OCI-LY1 (cell line): ENCODE results near the gene SMIM14.

Experiments used
- H2AFZ ChIP-seq: fragments of 200-600 bp; sonication (generic), shearing (Covaris generic); 2 replicates; pipeline ENCODE4 v1.6.0; 2014; ENCODE audit warnings: antibody characterized with exemption, mild to moderate bottlenecking, low read length
- H3F3A ChIP-seq: fragments of 200-600 bp; sonication (generic), shearing (Covaris generic); 2 replicates; pipeline ENCODE4 v1.6.0; 2014; ENCODE audit warnings: mild to moderate bottlenecking, antibody characterized with exemption, low read length, moderate library complexity; ENCODE audit not compliant: insufficient read depth
- H3K27ac ChIP-seq: fragments of 200-600 bp; sonication (generic); 2 replicates; pipeline ENCODE4 v1.5.1; 2014; ENCODE audit warnings: low read length, mixed run types, mild to moderate bottlenecking, low read depth; ENCODE audit not compliant: poor library complexity, severe bottlenecking
- H3K27me3 ChIP-seq: fragments of 200-600 bp; sonication (generic); 2 replicates; pipeline ENCODE4 v1.6.0; 2014; ENCODE audit warnings: antibody characterized with exemption, mild to moderate bottlenecking, low read length, moderate library complexity; ENCODE audit not compliant: insufficient read depth
- H3K36me3 ChIP-seq: fragments of 200-600 bp; sonication (generic); 2 replicates; pipeline ENCODE4 v1.6.1; 2014; ENCODE audit warnings: mild to moderate bottlenecking, antibody characterized with exemption, low read length, moderate library complexity, mixed read lengths; ENCODE audit not compliant: insufficient read depth
- H3K4me1 ChIP-seq: fragments of 200-600 bp; sonication (generic); 2 replicates; pipeline ENCODE4 v1.5.1; 2014; ENCODE audit warnings: mild to moderate bottlenecking, low read length, moderate library complexity; ENCODE audit not compliant: insufficient read depth, severe bottlenecking
- H3K4me2 ChIP-seq: fragments of 200-600 bp; sonication (generic), shearing (Covaris generic); 2 replicates; pipeline ENCODE4 v1.6.1; 2014; ENCODE audit warnings: low read length
- H3K4me3 ChIP-seq: fragments of 200-600 bp; sonication (generic); 2 replicates; pipeline ENCODE4 v1.5.1; 2014; ENCODE audit warnings: low read length, low read depth, mild to moderate bottlenecking, mixed read lengths; ENCODE audit not compliant: poor library complexity, severe bottlenecking
- H3K79me2 ChIP-seq: fragments of 200-600 bp; shearing (Covaris generic); 2 replicates; pipeline ENCODE4 v1.6.1; 2016; ENCODE audit warnings: mixed run types, low read length, mixed read lengths; ENCODE audit not compliant: insufficient read depth
- H3K9ac ChIP-seq: fragments of 200-600 bp; sonication (generic), shearing (Covaris generic); 2 replicates; pipeline ENCODE4 v1.6.1; 2014; ENCODE audit warnings: mild to moderate bottlenecking, low read length, mixed read lengths
- H3K9me2 ChIP-seq: fragments of 200-600 bp; sonication (generic), shearing (Covaris generic); 2 replicates; pipeline ENCODE4 v1.6.1; 2014; ENCODE audit warnings: low read depth, mild to moderate bottlenecking, low read length, mixed read lengths
- H3K9me3 ChIP-seq: fragments of 200-600 bp; shearing (Covaris generic); 2 replicates; pipeline ENCODE4 v1.6.1; 2014; ENCODE audit warnings: low read length, mixed read lengths
- H4K20me1 ChIP-seq: fragments of 200-600 bp; sonication (generic), shearing (Covaris generic); 2 replicates; pipeline ENCODE4 v1.6.0; 2016; ENCODE audit warnings: mild to moderate bottlenecking, low read length; ENCODE audit not compliant: insufficient read depth
- CTCF ChIP-seq: fragments of 200-600 bp; sonication (generic), shearing (Covaris generic); IDR thresholded peaks from 2 replicates; pipeline ENCODE4 v1.5.1; 2017; ENCODE audit warnings: mild to moderate bottlenecking, antibody characterized with exemption, low read length, moderate library complexity, mixed read lengths
- EZH2 ChIP-seq: fragments of 200-600 bp; sonication (generic), shearing (Covaris generic); IDR thresholded peaks from 2 replicates; pipeline ENCODE4 v1.8.0; 2017; ENCODE audit warnings: borderline replicate concordance, mixed run types, mild to moderate bottlenecking, antibody characterized with exemption, low read length, moderate library complexity, mixed read lengths

Gene SMIM14

GRCh38 chr4:39626261-39626660, 12.4 kb downstream of the SMIM14 start:
- Histone ChIP-seq H3K27ac (peak overlapping the region; percentile 91), H3K9me3 (no peaks in the 10 kb centered on the region), H3K4me3 (peak overlapping the region; percentile 58), H3K36me3 (no peaks in the 10 kb centered on the region), H3K9ac (peak overlapping the region; percentile 61), H2AFZ (no peak overlapping the region), H3K4me2 (peak overlapping the region; percentile 72), H3K79me2 (peaks cover 7% of the 10 kb centered on the region; the same call in 1 of the 2 replicates), H3K9me2 (no peaks in the 10 kb centered on the region), H3F3A (peaks cover 6% of the 10 kb centered on the region), H3K4me1 (peaks cover 72% of the 10 kb centered on the region), H4K20me1 (no peaks in the 10 kb centered on the region), H3K27me3 (no peaks in the 10 kb centered on the region)
- TF ChIP-seq CTCF (no peak), EZH2 (no peak)

- Histone ChIP-seq H2AFZ (no peak overlapping the region), H3K9me2 (no peaks in the 10 kb centered on the region), H3K9ac (no peak overlapping the region), H3F3A (peaks cover 4% of the 10 kb centered on the region; the same call in 1 of the 2 replicates), H3K36me3 (no peaks in the 10 kb centered on the region), H3K27me3 (no peaks in the 10 kb centered on the region), H3K79me2 (peaks cover 7% of the 10 kb centered on the region; the same call in 1 of the 2 replicates), H3K4me2 (no peak overlapping the region; the same call in 1 of the 2 replicates), H3K4me1 (peaks cover 55% of the 10 kb centered on the region), H3K27ac (peak overlapping the region; percentile 25), H3K9me3 (no peaks in the 10 kb centered on the region), H3K4me3 (no peak overlapping the region), H4K20me1 (no peaks in the 10 kb centered on the region)
- no peak for TF ChIP-seq EZH2
- no peak for TF ChIP-seq CTCF
Measured at GRCh38 chr4:39621582-39621981, 17.1 kb downstream of the SMIM14 start.

DNA sequence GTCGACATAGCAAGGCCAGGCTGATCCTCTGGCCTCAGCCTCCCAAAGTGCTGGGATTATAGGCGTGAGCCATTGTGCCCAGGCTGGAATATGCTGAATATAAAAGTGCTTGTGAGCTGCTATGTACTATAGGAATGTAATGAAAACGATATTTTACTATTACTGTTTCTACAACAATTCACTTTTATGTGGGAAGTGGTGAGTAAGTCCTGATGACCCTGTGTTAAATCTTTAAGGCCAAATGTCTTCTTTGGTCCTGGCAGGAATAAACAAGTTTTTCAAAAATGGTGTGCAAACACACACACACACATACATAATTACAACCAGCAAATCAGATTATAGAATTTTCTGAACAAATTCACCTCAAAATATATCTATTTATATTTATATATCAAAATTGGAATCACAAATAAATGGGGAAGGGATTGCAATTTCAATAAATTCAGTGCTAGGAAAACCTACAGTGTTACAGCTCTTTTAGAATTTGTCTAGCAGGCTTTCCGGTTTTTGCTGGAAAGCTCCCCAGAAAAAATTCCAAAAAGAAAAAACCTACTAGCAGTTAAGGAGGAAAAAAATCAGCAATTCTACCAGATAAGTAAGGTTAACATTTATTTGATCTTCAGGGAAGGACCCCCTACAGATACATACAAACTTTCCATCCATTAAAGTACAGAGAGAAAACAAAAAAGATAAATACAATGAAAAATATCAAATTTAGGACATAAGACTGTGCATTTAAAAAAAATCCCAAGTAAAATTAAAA, 17.9 kb downstream of the SMIM14 start:
- Histone ChIP-seq H3K27ac (peak overlapping the region; percentile 25), H2AFZ (no peak overlapping the region), H4K20me1 (no peaks in the 10 kb centered on the region), H3K9me3 (no peaks in the 10 kb centered on the region), H3K4me3 (no peak overlapping the region), H3K4me2 (no peak overlapping the region), H3K4me1 (peaks cover 46% of the 10 kb centered on the region), H3K36me3 (no peaks in the 10 kb centered on the region), H3F3A (0 out of 2 replicates have a peak, but pooled peaks cover 2% of the 10 kb centered on the region), H3K79me2 (peaks cover 7% of the 10 kb centered on the region; the same call in 1 of the 2 replicates), H3K27me3 (no peaks in the 10 kb centered on the region), H3K9me2 (no peaks in the 10 kb centered on the region), H3K9ac (no peak overlapping the region)
- no peak for TF ChIP-seq CTCF
- TF ChIP-seq EZH2, result no peak
